H9 (cell line): ENCODE measurements around the gene WNT3A. TPM values are rescaled to one million over a fixed set of nuclear protein-coding genes. Genes with fewer than 3 reads are reported as not detected.

Experiments used
- DNase-seq: peaks from one replicate; pipeline ENCODE4 v3.0.0-alpha.2; 2017
- H2AFZ ChIP-seq: one replicate; pipeline ENCODE4 v1.6.1; 2013; ENCODE audit warnings: mild to moderate bottlenecking, low read length, control low read depth, moderate library complexity
- H2AK5ac ChIP-seq: 2 replicates; pipeline ENCODE4 v1.6.1; 2013; ENCODE audit warnings: low read length, control low read depth, mixed read lengths; ENCODE audit not compliant: insufficient read length
- H2BK120ac ChIP-seq: one replicate; pipeline ENCODE4 v1.6.1; 2013; ENCODE audit warnings: low read depth, mild to moderate bottlenecking, low read length, control low read depth, inconsistent platforms; ENCODE audit not compliant: poor library complexity, severe bottlenecking
- H2BK12ac ChIP-seq: 2 replicates; pipeline ENCODE4 v1.6.1; 2013; ENCODE audit warnings: low read length, control low read depth, mixed read lengths, low read depth; ENCODE audit not compliant: insufficient read length
- H2BK15ac ChIP-seq: 2 replicates; pipeline ENCODE4 v1.6.1; 2013; ENCODE audit warnings: low read depth, low read length, control low read depth
- H2BK20ac ChIP-seq: one replicate; pipeline ENCODE4 v1.6.1; 2013; ENCODE audit warnings: low read depth, mild to moderate bottlenecking, low read length, control low read depth, inconsistent platforms; ENCODE audit not compliant: poor library complexity, severe bottlenecking
- H2BK5ac ChIP-seq: 2 replicates; pipeline ENCODE4 v1.6.1; 2013; ENCODE audit warnings: low read length, control low read depth, mixed read lengths; ENCODE audit not compliant: insufficient read length
- H3K14ac ChIP-seq: 2 replicates; pipeline ENCODE4 v1.6.1; 2013; ENCODE audit warnings: low read length, control low read depth; ENCODE audit not compliant: insufficient read depth
- H3K18ac ChIP-seq: 2 replicates; pipeline ENCODE4 v1.6.1; 2013; ENCODE audit warnings: low read depth, mild to moderate bottlenecking, mixed read lengths, low read length, control low read depth; ENCODE audit not compliant: insufficient read length
- H3K23ac ChIP-seq: 2 replicates; pipeline ENCODE4 v1.6.1; 2013; ENCODE audit warnings: low read length, control low read depth, mixed read lengths, low read depth; ENCODE audit not compliant: insufficient read length
- H3K23me2 ChIP-seq: 2 replicates; pipeline ENCODE4 v1.6.1; 2013; ENCODE audit warnings: low read depth, mild to moderate bottlenecking, mixed read lengths, low read length, control low read depth; ENCODE audit not compliant: insufficient read length, poor library complexity, severe bottlenecking
- H3K27ac ChIP-seq: 2 replicates; pipeline ENCODE4 v1.5.1; 2013; ENCODE audit warnings: low read length, control low read depth, mixed read lengths, low read depth; ENCODE audit not compliant: insufficient read length
- H3K27me3 ChIP-seq: 2 replicates; pipeline ENCODE4 v1.6.1; 2013; ENCODE audit warnings: low read length, control low read depth, inconsistent platforms; ENCODE audit not compliant: insufficient read depth
- H3K4ac ChIP-seq: 2 replicates; pipeline ENCODE4 v1.6.1; 2013; ENCODE audit warnings: low read depth, mild to moderate bottlenecking, control low read depth, inconsistent platforms, low read length, moderate library complexity
- H3K4me1 ChIP-seq: 2 replicates; pipeline ENCODE4 v1.6.1; 2013; ENCODE audit warnings: low read length, control low read depth, inconsistent platforms; ENCODE audit not compliant: insufficient read depth
- H3K4me2 ChIP-seq: 2 replicates; pipeline ENCODE4 v1.6.1; 2013; ENCODE audit warnings: low read length, control low read depth, mixed read lengths; ENCODE audit not compliant: insufficient read length, insufficient read depth
- H3K56ac ChIP-seq: 2 replicates; pipeline ENCODE4 v1.6.1; 2013; ENCODE audit warnings: low read depth, mild to moderate bottlenecking, mixed read lengths, low read length, control low read depth; ENCODE audit not compliant: insufficient read length
- H3K79me1 ChIP-seq: 2 replicates; pipeline ENCODE4 v1.6.1; 2013; ENCODE audit warnings: low read depth, mild to moderate bottlenecking, moderate library complexity, low read length, control low read depth, inconsistent platforms; ENCODE audit not compliant: insufficient read depth, poor library complexity, severe bottlenecking
- H3K79me2 ChIP-seq: 2 replicates; pipeline ENCODE4 v1.6.1; 2013; ENCODE audit warnings: low read length, control low read depth, inconsistent platforms; ENCODE audit not compliant: insufficient read depth
- H3K9ac ChIP-seq: 2 replicates; pipeline ENCODE4 v1.6.1; 2013; ENCODE audit warnings: low read length, control low read depth, mixed read lengths; ENCODE audit not compliant: insufficient read length; ENCODE audit errors: extremely low read depth
- H3K9me3 ChIP-seq: one replicate; pipeline ENCODE4 v1.6.1; 2013; ENCODE audit warnings: low read depth, low read length, inconsistent platforms; ENCODE audit not compliant: control insufficient read depth
- H3T11ph ChIP-seq: one replicate; pipeline ENCODE4 v1.6.1; 2013; ENCODE audit warnings: mild to moderate bottlenecking, low read length, control low read depth, inconsistent platforms
- H4K20me1 ChIP-seq: one replicate; pipeline ENCODE4 v1.6.1; 2013; ENCODE audit not compliant: control insufficient read depth, insufficient read length, insufficient read depth
- H4K5ac ChIP-seq: 2 replicates; pipeline ENCODE4 v1.6.1; 2013; ENCODE audit warnings: low read depth, mild to moderate bottlenecking, mixed read lengths, low read length, control low read depth; ENCODE audit not compliant: insufficient read length
- H4K8ac ChIP-seq: replicated peaks from 2 replicates; pipeline ENCODE4 v1.6.1; 2013; ENCODE audit warnings: low read length, control low read depth, mixed read lengths, low read depth; ENCODE audit not compliant: insufficient read length
- H4K91ac ChIP-seq: 2 replicates; pipeline ENCODE4 v1.6.1; 2013; ENCODE audit warnings: low read depth, mild to moderate bottlenecking, moderate library complexity, mixed read lengths, low read length, control low read depth; ENCODE audit not compliant: insufficient read length
- H3K27ac Mint-ChIP-seq, 3 experiments: 2 replicates in 2 of 3; 3 replicates in 1 of 3; pipeline ENCODE4 v1.8.0; 2020 to 2021; ENCODE audit warnings: mixed read lengths in 3 of 3, mild to moderate bottlenecking in 1 of 3, moderate library complexity in 1 of 3
- H3K27me3 Mint-ChIP-seq: 2 replicates; pipeline ENCODE4 v1.8.0; 2021; ENCODE audit warnings: low read depth, mild to moderate bottlenecking, moderate library complexity, mixed read lengths
- H3K36me3 Mint-ChIP-seq, 3 experiments: 2 replicates in 2 of 3; 3 replicates in 1 of 3; pipeline ENCODE4 v1.8.0; 2020 to 2021; ENCODE audit warnings: low read depth in 3 of 3, mixed read lengths in 3 of 3; ENCODE audit not compliant: insufficient read depth in 1 of 3
- H3K4me1 Mint-ChIP-seq, 2 experiments: 2 replicates each; pipeline ENCODE4 v1.8.0; 2020; ENCODE audit warnings: mixed read lengths in 2 of 2
- H3K4me3 Mint-ChIP-seq, 2 experiments: 2 replicates in 1 of 2; 3 replicates in 1 of 2; pipeline ENCODE4 v1.8.0; 2020 to 2021; ENCODE audit warnings: mild to moderate bottlenecking in 2 of 2, mixed read lengths in 2 of 2, moderate library complexity in 1 of 2
- H3K9me3 Mint-ChIP-seq, 2 experiments: 2 replicates in 1 of 2; 3 replicates in 1 of 2; pipeline ENCODE4 v1.8.0; 2020; ENCODE audit warnings: mild to moderate bottlenecking in 2 of 2, mixed read lengths in 2 of 2, moderate library complexity in 1 of 2
- WGBS: extraction: QIAGEN DNeasy Blood & Tissue Kit; methylation state at CpG from one replicate; pipeline ENCODE4 v1.1.7; 2013; ENCODE audit warnings: missing lambda C conversion rate, low lambda C conversion rate, mixed read lengths; ENCODE audit not compliant: insufficient read length; ENCODE audit errors: extremely low coverage; 5-methylcytosine and 5-hydroxymethylcytosine counted together
- total RNA-seq: library from RNA; stranded (reverse); gene quantifications from 2 replicates; pipeline ENCODE4 v1.2.1, GENCODE V29; 2021
- TF ChIP-seq, protein P1 (sequence below): fragments of 200-600 bp; sonication (generic); conservative IDR thresholded peaks from 3 replicates; pipeline ENCODE4 v1.8.0; 2021; ENCODE audit warnings: antibody characterized with exemption, mild to moderate bottlenecking

The WNT3A gene
- total RNA-seq, 1 experiment from 2014 or later, result 0.17 TPM

DNA sequence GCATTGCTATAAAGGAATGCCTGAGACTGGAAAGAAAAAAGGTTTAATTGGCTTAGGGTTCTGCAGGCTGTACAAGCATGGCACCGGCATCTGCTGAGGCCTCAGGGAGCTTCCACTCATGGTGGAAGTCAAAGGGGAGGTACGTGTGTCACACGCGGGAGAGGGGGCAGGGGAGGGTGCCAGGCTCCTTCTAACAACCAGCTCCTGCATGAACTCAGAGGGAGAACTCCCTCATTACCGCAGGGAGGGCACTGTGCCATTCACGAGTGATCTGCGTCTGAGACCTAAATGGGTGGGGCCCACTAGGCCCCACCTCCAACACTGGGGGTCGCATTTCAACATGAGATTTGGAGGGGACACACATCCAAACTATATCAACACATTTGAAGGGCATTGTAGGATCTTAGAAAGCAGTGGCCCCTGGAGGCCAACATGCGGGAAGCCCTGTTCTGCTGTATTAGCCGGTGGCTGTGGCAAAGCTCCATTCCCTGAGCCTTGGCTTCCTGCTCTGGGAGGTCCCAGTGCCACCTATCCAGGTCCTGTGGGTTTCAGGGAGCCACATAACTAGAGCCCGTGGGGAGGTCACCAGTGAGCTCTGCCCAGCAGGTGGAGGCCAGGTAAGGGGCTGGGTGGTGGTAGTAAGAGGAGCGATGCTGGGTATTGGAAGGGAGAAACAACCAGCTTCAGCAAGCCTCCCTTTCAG lies 10.0 kb downstream of the WNT3A start:
- no peak overlapping the region for H4K8ac ChIP-seq
- H3K9ac ChIP-seq, result no peak overlapping the region
- H2BK5ac ChIP-seq, result no peak overlapping the region
- H3K27me3 Mint-ChIP-seq, result peaks cover 90% of the 10 kb centered on the region
- no peak overlapping the region for H2AK5ac ChIP-seq
- no peaks in the 10 kb centered on the region for H3K23me2 ChIP-seq
- DNase-seq, result no peak
- H2BK20ac ChIP-seq, result no peak overlapping the region
- no peak overlapping the region for H3K14ac ChIP-seq
- no peak overlapping the region for H4K91ac ChIP-seq
- H2BK12ac ChIP-seq, result no peak overlapping the region
- H3K9me3 ChIP-seq, result no peaks in the 10 kb centered on the region
- peaks cover 11% of the 10 kb centered on the region; the same call in 1 of the 2 replicates for H3K27me3 ChIP-seq
- H3K9me3 Mint-ChIP-seq, result no peaks in the 10 kb centered on the region
- H3K4ac ChIP-seq, result no peak overlapping the region
- H3K18ac ChIP-seq, result no peak overlapping the region
- no peaks in the 10 kb centered on the region for H3K36me3 Mint-ChIP-seq
- no peak overlapping the region for H3K4me2 ChIP-seq
- no peaks in the 10 kb centered on the region for H3K79me1 ChIP-seq
- no peak overlapping the region for H3K56ac ChIP-seq
- H2BK15ac ChIP-seq, result no peak overlapping the region
- H3T11ph ChIP-seq, result no peak overlapping the region
- no peak overlapping the region; a peak in 1 of 5 replicates for H3K4me3 Mint-ChIP-seq
- no peak overlapping the region for H3K23ac ChIP-seq
- no peak overlapping the region for H3K27ac Mint-ChIP-seq
- H3K79me2 ChIP-seq, result no peaks in the 10 kb centered on the region
- no peak overlapping the region for H3K27ac ChIP-seq
- H2AFZ ChIP-seq, result no peak overlapping the region
- TF ChIP-seq, protein P1, sequence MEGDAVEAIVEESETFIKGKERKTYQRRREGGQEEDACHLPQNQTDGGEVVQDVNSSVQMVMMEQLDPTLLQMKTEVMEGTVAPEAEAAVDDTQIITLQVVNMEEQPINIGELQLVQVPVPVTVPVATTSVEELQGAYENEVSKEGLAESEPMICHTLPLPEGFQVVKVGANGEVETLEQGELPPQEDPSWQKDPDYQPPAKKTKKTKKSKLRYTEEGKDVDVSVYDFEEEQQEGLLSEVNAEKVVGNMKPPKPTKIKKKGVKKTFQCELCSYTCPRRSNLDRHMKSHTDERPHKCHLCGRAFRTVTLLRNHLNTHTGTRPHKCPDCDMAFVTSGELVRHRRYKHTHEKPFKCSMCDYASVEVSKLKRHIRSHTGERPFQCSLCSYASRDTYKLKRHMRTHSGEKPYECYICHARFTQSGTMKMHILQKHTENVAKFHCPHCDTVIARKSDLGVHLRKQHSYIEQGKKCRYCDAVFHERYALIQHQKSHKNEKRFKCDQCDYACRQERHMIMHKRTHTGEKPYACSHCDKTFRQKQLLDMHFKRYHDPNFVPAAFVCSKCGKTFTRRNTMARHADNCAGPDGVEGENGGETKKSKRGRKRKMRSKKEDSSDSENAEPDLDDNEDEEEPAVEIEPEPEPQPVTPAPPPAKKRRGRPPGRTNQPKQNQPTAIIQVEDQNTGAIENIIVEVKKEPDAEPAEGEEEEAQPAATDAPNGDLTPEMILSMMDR, result no peak
- no peaks in the 10 kb centered on the region for H4K20me1 ChIP-seq
- peaks cover 0 to 6% of the 10 kb centered on the region in 2 experiments; a peak in 1 of 4 replicates for H3K4me1 Mint-ChIP-seq
- no peaks in the 10 kb centered on the region for H3K4me1 ChIP-seq
- no peak overlapping the region for H2BK120ac ChIP-seq
- no CpG with 5 or more reads among the region's 12 CpGs for WGBS
- no peak overlapping the region for H4K5ac ChIP-seq
